Stimulated activated naive B cell treated with anti-CD40 and anti-IgM and Interleukin-4, amounts not matched to agents 10 μg/mL and 1 μg/mL and 100 μg/mL, for 72 hours (primary cell): Measurements from ENCODE around the gene MACROD1.

Experiments
- ATAC-seq, 2 donors: fragments of 150-1000 bp; cut with Tn5 transposase; replicated peaks; 2 replicates each; pipeline ENCODE4 v1.10.0; 2021; ENCODE audit warnings: moderate library complexity in 1 of 2
- DNase-seq: peaks from one replicate; pipeline ENCODE4 v3.0.0; 2021
- H3K27ac Mint-ChIP-seq: one replicate; pipeline ENCODE4 v1.8.0; 2022; ENCODE audit warnings: mild to moderate bottlenecking, mixed read lengths
- H3K27me3 Mint-ChIP-seq, 2 donors: one replicate each; pipeline ENCODE4 v1.8.0; 2022; ENCODE audit warnings: mixed read lengths in 2 of 2
- H3K36me3 Mint-ChIP-seq, 2 donors: one replicate each; pipeline ENCODE4 v1.8.0; 2022; ENCODE audit warnings: mixed read lengths in 2 of 2, mild to moderate bottlenecking in 1 of 2
- H3K4me1 Mint-ChIP-seq, 2 donors: one replicate each; pipeline ENCODE4 v1.8.0; 2022; ENCODE audit warnings: mixed read lengths in 2 of 2, mild to moderate bottlenecking in 1 of 2
- H3K4me3 Mint-ChIP-seq, 2 donors: one replicate each; pipeline ENCODE4 v1.8.0; 2022; ENCODE audit warnings: mild to moderate bottlenecking in 2 of 2, mixed read lengths in 2 of 2, moderate library complexity in 1 of 2
- H3K9me3 Mint-ChIP-seq, 2 donors: one replicate each; pipeline ENCODE4 v1.8.0; 2022; ENCODE audit warnings: mixed read lengths in 2 of 2, mild to moderate bottlenecking in 1 of 2

The MACROD1 gene, protein sequence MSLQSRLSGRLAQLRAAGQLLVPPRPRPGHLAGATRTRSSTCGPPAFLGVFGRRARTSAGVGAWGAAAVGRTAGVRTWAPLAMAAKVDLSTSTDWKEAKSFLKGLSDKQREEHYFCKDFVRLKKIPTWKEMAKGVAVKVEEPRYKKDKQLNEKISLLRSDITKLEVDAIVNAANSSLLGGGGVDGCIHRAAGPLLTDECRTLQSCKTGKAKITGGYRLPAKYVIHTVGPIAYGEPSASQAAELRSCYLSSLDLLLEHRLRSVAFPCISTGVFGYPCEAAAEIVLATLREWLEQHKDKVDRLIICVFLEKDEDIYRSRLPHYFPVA

DNA sequence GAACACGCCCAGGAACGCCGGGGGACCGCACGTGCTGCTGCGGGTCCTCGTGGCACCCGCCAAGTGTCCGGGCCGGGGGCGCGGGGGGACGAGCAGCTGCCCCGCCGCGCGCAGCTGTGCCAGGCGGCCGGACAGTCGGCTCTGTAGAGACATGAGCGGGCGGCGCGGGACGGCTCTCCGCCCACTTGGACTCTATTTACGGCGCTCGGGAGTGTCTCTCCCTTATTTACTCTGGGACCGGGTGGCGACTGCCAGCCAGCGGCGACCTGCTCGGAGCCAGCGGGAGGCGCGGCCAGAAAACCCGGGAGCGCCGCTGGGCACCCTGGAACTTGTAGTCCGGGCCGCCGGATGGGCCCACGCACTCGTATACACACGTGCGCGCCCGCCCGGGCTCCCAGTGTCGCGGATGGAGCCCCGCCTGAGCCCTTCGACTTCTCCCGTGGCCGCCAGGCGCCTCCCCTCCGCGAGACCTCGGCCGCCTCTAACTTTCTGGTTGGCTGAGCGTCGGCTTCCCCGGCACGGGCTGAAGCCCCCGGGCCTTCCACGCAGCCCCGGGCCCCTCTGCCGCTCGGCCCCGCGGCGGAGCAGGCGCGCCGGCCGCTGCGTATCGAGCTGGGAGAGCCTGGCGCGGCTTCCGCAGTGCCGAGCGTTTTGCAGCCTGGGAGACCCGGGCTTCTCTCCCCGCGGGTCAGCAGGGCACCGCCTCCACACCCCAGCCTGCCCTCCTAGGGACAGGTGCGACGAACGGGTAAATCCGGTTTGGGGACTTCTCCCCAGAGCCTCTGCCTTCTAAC lies at the start of gene MACROD1:
Gene MACROD1 (minus strand): TSS at position 272 of the 794 bp plus-strand sequence. CDS start 119 bp downstream, at position 153.
- Mint-ChIP-seq H3K4me1 (peaks cover 8 to 15% of the 10 kb centered on the region in 2 donors), H3K27ac (peak within 1 kb of the TSS; percentile 85), H3K36me3 (peaks cover 2 to 4% of the 10 kb centered on the region in 2 donors), H3K27me3 (no peaks in the 10 kb centered on the region), H3K9me3 (peaks cover 0 to 2% of the 10 kb centered on the region in 2 donors), H3K4me3 (peak within 1 kb of the TSS; percentile 85 to 95)
- ATAC-seq (peak; percentile 94 to 96), DNase-seq (peak; percentile 70)

DNA sequence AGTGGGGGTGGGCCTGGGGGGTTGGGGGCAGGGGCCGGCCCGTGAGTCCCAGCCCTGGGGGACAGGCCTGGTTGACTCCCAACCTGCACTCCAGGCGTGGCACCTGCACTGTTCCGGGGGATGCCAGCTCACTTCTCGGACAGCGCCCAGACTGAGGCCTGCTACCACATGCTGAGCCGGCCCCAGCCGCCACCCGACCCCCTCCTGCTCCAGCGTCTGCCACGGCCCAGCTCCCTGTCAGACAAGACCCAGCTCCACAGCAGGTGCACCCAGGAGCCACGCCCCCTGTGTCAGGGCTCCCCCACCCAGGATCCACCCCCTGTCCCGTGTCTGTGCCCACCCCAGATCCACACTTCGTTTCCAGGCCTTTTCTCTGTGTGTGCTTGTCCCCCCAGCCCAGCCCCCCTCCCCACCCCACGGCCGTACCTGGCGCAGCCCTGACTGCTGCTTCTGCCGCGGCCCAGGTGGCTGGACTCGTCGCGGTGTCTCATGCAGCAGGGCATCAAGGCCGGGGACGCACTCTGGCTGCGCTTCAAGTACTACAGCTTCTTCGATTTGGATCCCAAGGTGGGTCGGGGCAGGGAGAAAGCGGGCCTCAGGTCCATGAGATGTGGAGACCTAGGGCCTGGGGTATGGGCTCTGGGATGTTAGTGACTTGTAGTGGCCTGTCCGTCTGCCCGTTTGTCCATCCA lies 45.4 kb upstream of the MACROD1 start:
- DNase-seq (no peak), ATAC-seq (no peak)
- Mint-ChIP-seq H3K27me3 (no peaks in the 10 kb centered on the region), H3K4me3 (peak overlapping the region in 1 of 2 donors; percentile 11), H3K27ac (peak overlapping the region; percentile 39), H3K4me1 (peaks cover 42 to 87% of the 10 kb centered on the region in 2 donors), H3K9me3 (no peaks in the 10 kb centered on the region), H3K36me3 (peaks cover 69 to 83% of the 10 kb centered on the region in 2 donors)

DNA sequence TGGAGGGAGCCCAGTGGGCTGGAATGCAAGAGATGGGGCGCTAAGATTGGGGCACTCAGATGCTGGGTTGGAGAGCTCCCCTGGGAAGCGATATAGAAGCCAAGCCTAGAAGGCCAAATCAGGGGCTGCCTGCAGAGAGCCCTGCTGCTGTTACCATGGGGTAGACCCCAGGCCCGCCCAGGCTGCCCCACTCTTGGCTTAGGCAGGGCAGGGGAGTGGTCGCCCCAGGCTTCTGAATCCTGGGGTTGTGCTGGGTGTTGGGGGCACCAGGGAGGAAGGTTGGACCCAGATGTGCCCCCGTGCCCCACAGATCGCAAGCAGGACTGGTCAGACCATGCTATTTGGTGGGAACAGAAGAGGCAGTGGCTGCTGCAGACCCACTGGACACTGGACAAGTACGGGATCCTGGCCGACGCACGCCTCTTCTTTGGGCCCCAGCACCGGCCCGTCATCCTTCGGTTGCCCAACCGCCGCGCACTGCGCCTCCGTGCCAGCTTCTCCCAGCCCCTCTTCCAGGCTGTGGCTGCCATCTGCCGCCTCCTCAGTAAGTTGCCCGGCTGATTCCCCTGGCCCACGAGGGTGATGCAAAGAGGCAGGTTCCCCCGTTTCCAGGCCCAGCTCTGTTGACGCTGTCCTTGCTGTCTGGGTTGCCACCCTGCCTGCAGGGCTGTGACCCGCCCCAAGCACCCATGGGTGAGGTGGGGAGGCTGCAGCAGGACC lies 44.5 kb upstream of the MACROD1 start:
- H3K4me1 Mint-ChIP-seq = peaks cover 48 to 92% of the 10 kb centered on the region in 2 donors
- H3K27ac Mint-ChIP-seq = peak overlapping the region; percentile 71
- H3K36me3 Mint-ChIP-seq = peaks cover 72 to 88% of the 10 kb centered on the region in 2 donors

DNA sequence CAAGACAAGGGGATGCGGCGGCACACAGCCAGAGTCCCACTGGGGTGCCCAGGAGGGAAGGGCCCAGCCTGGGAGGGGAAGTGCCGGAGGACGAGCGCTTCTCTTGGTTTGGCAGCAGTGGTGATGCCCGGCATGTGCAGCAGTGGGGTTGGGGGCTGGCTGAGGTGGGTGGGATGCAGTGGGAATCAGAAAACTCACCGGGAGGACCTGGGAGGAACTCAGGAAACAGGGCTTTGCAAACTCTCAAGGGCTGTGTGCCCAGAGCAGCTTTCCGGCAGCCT lies 43.6 kb upstream of the MACROD1 start:
- Mint-ChIP-seq H3K4me3 (peak overlapping the region; percentile 92 to 95), H3K4me1 (peaks cover 48 to 92% of the 10 kb centered on the region in 2 donors), H3K9me3 (no peaks in the 10 kb centered on the region), H3K27ac (peak overlapping the region; percentile 98), H3K36me3 (peaks cover 69 to 82% of the 10 kb centered on the region in 2 donors), H3K27me3 (no peaks in the 10 kb centered on the region)
- no peak for DNase-seq
- no peak for ATAC-seq

More for the DNA sequence above, 44.5 kb upstream of the MACROD1 start:
- Mint-ChIP-seq H3K4me3 (peak overlapping the region; percentile 53 to 57), H3K27me3 (no peaks in the 10 kb centered on the region), H3K9me3 (no peaks in the 10 kb centered on the region)
- DNase-seq (no peak), ATAC-seq (no peak)

DNA sequence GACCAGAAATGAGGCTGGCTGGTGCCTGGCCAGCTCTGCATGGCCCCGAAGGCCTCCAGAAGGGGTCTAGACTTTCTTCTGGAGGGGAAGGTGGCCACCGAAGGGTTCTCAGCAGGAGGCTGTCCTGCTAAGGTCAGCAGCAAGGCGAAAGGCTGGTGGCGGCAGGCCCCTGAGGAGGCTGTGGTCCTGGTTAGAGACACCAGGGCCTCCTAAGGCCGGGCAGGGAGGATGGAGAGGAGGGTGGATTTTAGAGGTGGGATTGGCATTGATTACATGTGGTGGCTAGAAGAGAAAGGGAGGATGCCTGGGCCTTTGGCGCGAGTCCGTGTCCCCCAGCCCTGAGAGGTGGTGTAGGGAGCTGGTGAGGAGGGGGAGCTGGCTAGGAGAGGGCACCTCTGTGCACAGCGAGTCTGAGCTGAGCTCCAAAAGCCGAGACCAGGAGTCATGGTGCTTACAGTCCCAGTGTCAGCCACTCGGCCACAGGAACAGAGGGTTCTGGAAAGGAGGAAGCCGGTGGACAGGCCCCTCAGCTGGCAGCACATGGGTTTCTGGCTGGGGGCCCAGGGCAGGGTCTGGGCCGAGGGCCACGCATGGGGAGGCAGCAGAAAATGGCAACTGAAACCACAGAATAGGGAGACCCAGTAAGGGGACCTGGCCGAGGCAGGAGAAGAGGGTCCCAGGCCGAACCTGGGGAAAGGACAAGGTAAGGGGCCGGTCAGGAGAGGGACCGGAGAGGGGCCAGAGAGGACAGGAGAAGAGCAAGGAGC lies 43.1 kb upstream of the MACROD1 start:
- Mint-ChIP-seq H3K36me3 (peaks cover 69 to 82% of the 10 kb centered on the region in 2 donors), H3K4me3 (peak overlapping the region; percentile 92 to 95)

DNA sequence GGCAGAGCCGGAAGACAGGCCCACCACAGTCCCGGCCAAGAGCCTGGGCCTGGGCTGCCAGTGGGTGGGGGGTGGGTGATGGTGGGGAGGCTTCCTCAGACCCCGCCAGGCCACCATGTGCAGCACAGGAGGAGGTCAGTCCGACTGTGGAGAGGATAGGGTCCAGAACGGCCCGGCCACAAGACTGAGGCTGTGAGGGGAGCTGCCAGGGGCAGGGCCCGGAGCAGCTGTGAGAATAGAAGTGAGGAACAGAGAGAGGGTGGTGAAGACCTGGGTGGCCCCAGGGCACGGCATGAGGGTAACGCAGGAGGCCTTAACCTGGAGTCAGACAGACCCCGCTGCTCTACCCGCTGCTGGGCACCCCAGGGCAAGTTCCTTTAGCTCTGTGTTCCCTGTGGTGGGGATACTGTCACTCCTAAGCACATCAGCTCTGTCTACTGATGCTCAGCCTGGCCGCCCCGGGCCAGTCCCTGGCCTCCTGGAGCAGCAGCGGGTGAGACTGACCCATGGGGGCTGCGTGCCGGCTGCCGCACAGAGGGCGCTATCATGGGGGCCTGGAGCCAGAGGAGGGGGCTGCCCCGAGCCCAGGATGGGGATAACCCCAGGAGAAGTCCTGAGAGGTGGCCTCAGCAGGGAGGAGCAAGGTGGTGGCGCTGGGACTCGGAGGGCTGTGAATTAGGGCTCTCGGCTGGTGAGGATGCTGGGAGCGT lies 42.3 kb upstream of the MACROD1 start:
- H3K4me1 Mint-ChIP-seq = peaks cover 53 to 92% of the 10 kb centered on the region in 2 donors
- DNase-seq = no peak
- peak overlapping the region; percentile 92 to 95 for H3K4me3 Mint-ChIP-seq
- H3K27me3 Mint-ChIP-seq = no peaks in the 10 kb centered on the region
- H3K36me3 Mint-ChIP-seq = peaks cover 71 to 84% of the 10 kb centered on the region in 2 donors
- H3K9me3 Mint-ChIP-seq = no peaks in the 10 kb centered on the region
- peak overlapping the region; percentile 98 for H3K27ac Mint-ChIP-seq
- peak in 1 of 2 donors; percentile 8 for ATAC-seq

More for the DNA sequence above, 43.1 kb upstream of the MACROD1 start:
- Mint-ChIP-seq H3K27me3 (no peaks in the 10 kb centered on the region), H3K27ac (peak overlapping the region; percentile 98), H3K4me1 (peaks cover 52 to 92% of the 10 kb centered on the region in 2 donors), H3K9me3 (no peaks in the 10 kb centered on the region)
- no peak for DNase-seq
- no peak for ATAC-seq

DNA sequence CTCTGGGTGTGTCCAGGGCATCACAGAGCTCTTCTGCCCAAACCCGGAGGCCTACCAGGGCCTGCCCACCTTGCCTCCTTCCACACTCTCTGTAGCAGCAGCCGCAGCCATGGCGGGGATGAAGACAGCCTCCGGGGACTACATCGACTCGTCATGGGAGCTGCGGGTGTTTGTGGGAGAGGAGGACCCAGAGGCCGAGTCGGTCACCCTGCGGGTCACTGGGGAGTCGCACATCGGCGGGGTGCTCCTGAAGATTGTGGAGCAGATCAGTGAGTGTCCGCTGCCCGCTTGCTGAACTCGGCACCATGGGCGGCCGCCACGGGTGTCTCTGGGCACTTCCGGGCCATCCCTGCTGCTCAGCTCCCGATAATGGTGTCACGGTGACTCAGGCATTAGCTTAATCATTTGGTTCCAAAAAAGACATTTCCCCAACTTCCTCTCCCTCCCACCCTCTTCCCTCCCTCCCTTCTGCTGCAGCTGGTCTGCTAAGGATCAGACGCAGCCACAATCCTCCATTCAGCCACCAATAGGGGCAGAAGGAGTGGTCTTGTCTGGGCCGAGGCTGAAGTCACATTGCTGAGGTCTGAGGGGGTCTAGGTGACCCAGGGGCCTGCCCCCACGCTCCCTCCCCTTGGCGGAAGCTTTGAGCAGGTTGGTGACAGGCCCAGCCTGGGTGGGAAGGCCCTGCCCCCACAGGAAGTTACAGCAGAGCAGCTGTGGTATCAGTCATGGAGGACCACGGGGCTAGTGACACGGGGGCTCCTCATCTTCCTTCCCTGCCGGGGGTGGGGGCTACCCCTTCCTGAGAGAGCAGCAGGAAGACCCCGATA lies 41.6 kb upstream of the MACROD1 start:
- Mint-ChIP-seq H3K36me3 (peaks cover 71 to 85% of the 10 kb centered on the region in 2 donors), H3K4me1 (peaks cover 53 to 88% of the 10 kb centered on the region in 2 donors), H3K27me3 (no peaks in the 10 kb centered on the region), H3K4me3 (peak overlapping the region; percentile 92 to 95), H3K9me3 (no peaks in the 10 kb centered on the region), H3K27ac (peak overlapping the region; percentile 98)
- DNase-seq = peak; percentile 77
- ATAC-seq = peak; percentile 75 to 81

DNA sequence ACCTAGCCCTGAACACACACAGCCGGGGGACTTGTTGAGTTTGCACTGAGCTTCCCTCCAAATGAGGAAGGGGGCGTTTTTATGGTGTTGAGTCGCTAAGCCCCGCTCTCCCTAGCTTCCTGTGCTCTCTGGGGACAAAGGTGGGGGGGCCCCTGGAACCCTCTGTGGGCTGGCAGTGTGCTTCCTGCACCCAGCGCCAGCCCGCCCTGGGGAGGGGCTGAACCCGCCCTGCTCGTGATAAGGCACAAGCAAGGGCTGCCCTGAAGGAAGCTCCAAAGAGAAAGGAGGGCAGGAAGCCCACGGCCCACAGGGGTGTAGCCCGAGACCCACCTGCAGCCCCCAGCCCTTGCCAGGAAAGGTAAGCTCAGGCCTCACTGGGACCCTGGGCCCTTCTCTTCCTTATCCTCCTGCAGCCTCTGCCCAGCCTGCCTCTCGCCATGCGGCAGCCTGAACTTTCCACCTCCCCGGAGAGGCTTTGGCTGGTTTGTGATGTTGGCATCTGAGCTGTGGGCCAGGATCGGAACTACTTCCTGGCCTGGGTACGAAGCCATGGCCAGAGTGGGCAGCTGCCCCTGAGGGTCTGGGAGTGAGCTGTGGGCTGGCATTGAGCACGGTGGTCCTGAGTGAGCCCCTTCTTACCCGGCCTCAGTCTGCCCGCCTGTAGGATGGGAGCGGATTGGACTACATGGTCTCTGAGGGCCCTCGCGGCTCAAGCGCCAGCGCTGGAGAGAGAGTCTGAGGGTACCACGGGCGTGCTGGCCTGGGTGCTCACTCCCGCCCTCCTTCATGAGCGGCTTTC lies 40.7 kb upstream of the MACROD1 start, which contains the start of gene FERMT3:
Gene FERMT3 (plus strand): TSS at position 265 of the 799 bp plus-strand sequence. CDS start 644 bp downstream, outside the sequence.
- peaks cover 63 to 82% of the 10 kb centered on the region in 2 donors for H3K36me3 Mint-ChIP-seq
- DNase-seq = peak; percentile 79
- peaks cover 45 to 81% of the 10 kb centered on the region in 2 donors for H3K4me1 Mint-ChIP-seq
- H3K9me3 Mint-ChIP-seq = no peaks in the 10 kb centered on the region
- peak within 1 kb of the TSS; percentile 92 to 95 for H3K4me3 Mint-ChIP-seq
- H3K27me3 Mint-ChIP-seq = no peaks in the 10 kb centered on the region
- ATAC-seq = peak; percentile 69 to 70
- peak within 1 kb of the TSS; percentile 98 for H3K27ac Mint-ChIP-seq

DNA sequence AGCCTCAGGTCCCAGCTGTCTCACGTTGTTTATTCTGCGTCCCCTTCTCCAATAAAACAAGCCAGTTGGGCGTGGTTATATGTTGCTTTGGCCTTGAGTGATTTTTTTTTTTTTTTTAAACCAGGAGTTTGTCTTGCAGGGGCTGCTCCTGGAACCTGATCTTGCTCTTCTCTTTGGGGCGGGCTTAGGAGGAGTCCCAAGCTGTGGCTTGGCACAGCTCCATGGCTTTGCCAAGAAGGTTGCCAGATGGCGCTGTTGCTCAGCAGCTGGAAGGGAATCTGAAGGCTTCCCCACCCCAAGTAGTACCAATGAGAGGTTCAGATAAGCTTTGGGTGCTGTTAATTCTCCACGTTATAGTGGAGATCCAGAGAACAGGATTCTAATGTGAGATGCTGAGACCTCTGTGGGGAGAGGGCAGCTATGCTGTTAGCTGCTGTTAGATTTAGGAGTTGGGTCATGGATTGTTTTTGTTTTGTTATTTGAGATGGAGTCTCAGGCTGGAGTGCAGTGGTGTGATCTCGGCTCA lies 38.6 kb upstream of the MACROD1 start:
- ATAC-seq (peak; percentile 22 to 35), DNase-seq (peak; percentile 66)
- Mint-ChIP-seq H3K27ac (peak overlapping the region; percentile 98), H3K9me3 (no peaks in the 10 kb centered on the region), H3K36me3 (peaks cover 63 to 81% of the 10 kb centered on the region in 2 donors), H3K4me1 (peaks cover 41 to 64% of the 10 kb centered on the region in 2 donors), H3K27me3 (no peaks in the 10 kb centered on the region), H3K4me3 (peak overlapping the region in 1 of 2 donors; percentile 62)

DNA sequence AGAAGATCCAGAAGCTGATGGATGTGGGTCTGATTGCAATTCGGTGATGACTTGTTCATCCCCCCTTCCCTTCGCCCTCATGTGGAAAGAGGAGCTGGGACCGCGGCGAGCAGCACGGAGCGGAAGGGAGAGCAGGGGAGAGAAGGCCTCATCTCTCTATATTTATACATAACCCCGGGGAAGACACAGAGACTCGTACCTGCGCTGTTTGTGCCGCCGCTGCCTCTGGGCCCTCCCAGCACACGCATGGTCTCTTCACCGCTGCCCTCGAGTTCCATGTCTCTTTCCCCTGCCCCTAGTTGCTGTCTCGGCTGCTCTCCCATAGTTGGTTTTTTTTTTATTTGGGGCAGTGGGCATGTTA lies 38.1 kb upstream of the MACROD1 start:
- peak overlapping the region; percentile 98 for H3K27ac Mint-ChIP-seq
- no peak for DNase-seq
- no peak for ATAC-seq
- H3K4me1 Mint-ChIP-seq = peaks cover 38 to 59% of the 10 kb centered on the region in 2 donors
- H3K4me3 Mint-ChIP-seq = peak overlapping the region in 1 of 2 donors; percentile 23
- no peaks in the 10 kb centered on the region for H3K27me3 Mint-ChIP-seq
- H3K9me3 Mint-ChIP-seq = no peaks in the 10 kb centered on the region
- H3K36me3 Mint-ChIP-seq = peaks cover 60 to 77% of the 10 kb centered on the region in 2 donors

DNA sequence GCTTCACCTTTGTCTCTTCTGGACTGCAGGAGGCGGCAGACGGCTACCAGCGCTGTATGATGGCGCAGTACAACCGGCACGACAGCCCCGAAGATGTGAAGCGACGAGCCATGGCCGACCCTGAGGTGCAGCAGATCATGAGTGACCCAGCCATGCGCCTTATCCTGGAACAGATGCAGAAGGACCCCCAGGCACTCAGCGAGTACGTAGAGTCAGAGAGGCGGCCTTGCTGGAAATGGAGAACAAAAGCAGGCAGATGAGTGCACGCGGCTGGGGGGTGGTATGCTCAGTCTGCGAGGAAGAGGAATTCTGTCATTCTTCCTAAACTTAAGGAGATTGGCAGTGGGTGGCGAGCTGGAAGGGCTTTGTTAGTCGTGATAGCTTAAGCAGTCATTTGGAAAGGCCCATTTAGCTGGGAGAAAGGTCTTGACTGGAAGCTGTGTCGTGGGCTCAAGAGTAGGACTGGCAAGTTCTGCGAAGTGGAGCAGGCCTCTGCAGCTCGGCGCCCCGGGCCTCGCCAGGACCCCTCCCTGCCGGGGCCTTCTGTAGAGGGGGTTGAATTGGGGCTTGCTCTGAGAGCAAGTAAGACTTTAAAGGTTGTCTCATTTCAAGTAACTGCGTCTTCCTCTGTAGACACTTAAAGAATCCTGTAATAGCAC lies 37.6 kb upstream of the MACROD1 start:
- Mint-ChIP-seq H3K36me3 (peaks cover 56 to 72% of the 10 kb centered on the region in 2 donors), H3K27ac (no peak overlapping the region), H3K9me3 (no peaks in the 10 kb centered on the region), H3K4me3 (no peak overlapping the region), H3K4me1 (peaks cover 34 to 54% of the 10 kb centered on the region in 2 donors), H3K27me3 (no peaks in the 10 kb centered on the region)
- DNase-seq (no peak), ATAC-seq (no peak)
